RWPE2 (cell line): Measurements from ENCODE around the gene LRP1B.

Experiments used
- ATAC-seq: fragments of 200-7000 bp; cut with Tn5 transposase; 3 replicates; pipeline ENCODE4 v1.9.1; 2021; ENCODE audit warnings: low read depth
- DNase-seq: peaks from one replicate; pipeline ENCODE4 v3.0.0-alpha.2; 2020; ENCODE audit warnings: low spot score
- H3K27ac ChIP-seq: fragments of 450-650 bp; 2 replicates; pipeline ENCODE4 v1.5.1; 2017; ENCODE audit warnings: mild to moderate bottlenecking; ENCODE audit not compliant: poor library complexity, severe bottlenecking
- H3K27me3 ChIP-seq: fragments of 250-450 bp; sonication (Bioruptor Pico); 2 replicates; pipeline ENCODE4 v1.5.1; 2021; ENCODE audit warnings: mild to moderate bottlenecking, moderate library complexity; ENCODE audit not compliant: insufficient read depth, poor library complexity, severe bottlenecking
- H3K36me3 ChIP-seq: fragments of 250-450 bp; sonication (Bioruptor Pico); 2 replicates; pipeline ENCODE4 v1.5.1; 2020; ENCODE audit warnings: low read depth, mild to moderate bottlenecking, moderate library complexity
- H3K4me1 ChIP-seq: fragments of 250-450 bp; sonication (Bioruptor Pico); 2 replicates; pipeline ENCODE4 v1.5.1; 2021; ENCODE audit warnings: mild to moderate bottlenecking, moderate library complexity; ENCODE audit not compliant: insufficient read depth, poor library complexity, severe bottlenecking
- H3K4me3 ChIP-seq: fragments of 250-450 bp; sonication (Bioruptor Pico); 2 replicates; pipeline ENCODE4 v1.5.1; 2021; ENCODE audit warnings: mild to moderate bottlenecking, moderate library complexity; ENCODE audit not compliant: severe bottlenecking
- H3K9me3 ChIP-seq: fragments of 250-450 bp; sonication (Bioruptor Pico); 2 replicates; pipeline ENCODE4 v1.5.1; 2021; ENCODE audit warnings: mild to moderate bottlenecking, moderate library complexity; ENCODE audit not compliant: severe bottlenecking
- TF ChIP-seq, protein P1 (sequence below): fragments of 450-650 bp; IDR thresholded peaks from one replicate; pipeline ENCODE4 v1.5.1; 2017; ENCODE audit warnings: mild to moderate bottlenecking, moderate library complexity; ENCODE audit not compliant: poor library complexity, severe bottlenecking

The LRP1B gene

DNA sequence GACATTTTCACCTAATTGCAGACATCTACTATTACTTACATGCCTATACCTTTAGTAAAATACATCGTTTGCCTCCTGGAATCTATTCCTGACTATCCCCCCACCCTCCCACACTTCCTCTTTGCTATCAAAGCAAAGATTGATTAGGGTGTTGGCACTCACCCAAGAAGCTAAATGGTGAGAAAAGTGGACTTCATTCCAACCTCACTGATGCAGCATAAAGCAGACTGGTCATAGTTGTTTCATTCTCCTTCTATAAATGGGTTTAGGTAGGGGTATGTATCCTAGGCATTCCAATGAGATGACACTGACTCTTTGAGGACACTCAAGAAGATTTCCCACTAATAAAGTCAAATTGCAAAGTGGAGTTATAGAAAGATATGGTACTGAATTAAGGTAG is 97.4 kb downstream of the LRP1B start:
- ATAC-seq (peak; percentile 55; the same call in 1 of the 3 replicates), DNase-seq (no peak)
- H3K9me3 ChIP-seq, result no peaks in the 10 kb centered on the region
- H3K27ac ChIP-seq, result no peak overlapping the region
- no peaks in the 10 kb centered on the region for H3K27me3 ChIP-seq
- H3K4me1 ChIP-seq, result peaks cover 9% of the 10 kb centered on the region
- H3K4me3 ChIP-seq, result no peak overlapping the region
- H3K36me3 ChIP-seq, result no peaks in the 10 kb centered on the region
- TF ChIP-seq, protein P1, sequence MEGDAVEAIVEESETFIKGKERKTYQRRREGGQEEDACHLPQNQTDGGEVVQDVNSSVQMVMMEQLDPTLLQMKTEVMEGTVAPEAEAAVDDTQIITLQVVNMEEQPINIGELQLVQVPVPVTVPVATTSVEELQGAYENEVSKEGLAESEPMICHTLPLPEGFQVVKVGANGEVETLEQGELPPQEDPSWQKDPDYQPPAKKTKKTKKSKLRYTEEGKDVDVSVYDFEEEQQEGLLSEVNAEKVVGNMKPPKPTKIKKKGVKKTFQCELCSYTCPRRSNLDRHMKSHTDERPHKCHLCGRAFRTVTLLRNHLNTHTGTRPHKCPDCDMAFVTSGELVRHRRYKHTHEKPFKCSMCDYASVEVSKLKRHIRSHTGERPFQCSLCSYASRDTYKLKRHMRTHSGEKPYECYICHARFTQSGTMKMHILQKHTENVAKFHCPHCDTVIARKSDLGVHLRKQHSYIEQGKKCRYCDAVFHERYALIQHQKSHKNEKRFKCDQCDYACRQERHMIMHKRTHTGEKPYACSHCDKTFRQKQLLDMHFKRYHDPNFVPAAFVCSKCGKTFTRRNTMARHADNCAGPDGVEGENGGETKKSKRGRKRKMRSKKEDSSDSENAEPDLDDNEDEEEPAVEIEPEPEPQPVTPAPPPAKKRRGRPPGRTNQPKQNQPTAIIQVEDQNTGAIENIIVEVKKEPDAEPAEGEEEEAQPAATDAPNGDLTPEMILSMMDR, result no peak

DNA sequence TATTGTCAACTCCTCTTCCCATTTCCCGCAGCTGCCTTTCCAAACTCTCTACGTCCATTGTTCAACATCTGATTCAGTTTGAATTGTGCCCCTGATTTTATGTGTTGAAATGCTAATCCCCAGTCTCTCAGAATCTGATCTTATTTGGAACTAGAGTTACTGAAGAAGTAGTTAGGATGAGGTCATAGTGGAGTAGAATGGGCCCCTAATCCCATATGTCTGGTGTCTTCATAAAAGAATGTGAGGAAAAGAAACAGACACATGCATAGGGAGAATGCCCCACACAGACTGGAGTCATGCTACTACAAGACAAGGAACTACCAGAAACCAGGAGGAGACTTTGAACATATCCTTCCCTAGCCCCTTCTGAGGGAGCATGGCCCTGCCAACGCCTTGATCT is 99.2 kb downstream of the LRP1B start:
- Histone ChIP-seq H3K4me1 (no peaks in the 10 kb centered on the region), H3K36me3 (no peaks in the 10 kb centered on the region), H3K27ac (no peak overlapping the region), H3K27me3 (no peaks in the 10 kb centered on the region), H3K9me3 (no peaks in the 10 kb centered on the region), H3K4me3 (no peak overlapping the region)
- no peak for ATAC-seq
- no peak for DNase-seq
- TF ChIP-seq, protein P1, result no peak

GRCh38 chr2:142030735-142031134 is 100.1 kb downstream of the LRP1B start:
- DNase-seq, result no peak
- H3K9me3 ChIP-seq, result no peaks in the 10 kb centered on the region
- H3K27me3 ChIP-seq, result no peaks in the 10 kb centered on the region
- no peak overlapping the region for H3K4me3 ChIP-seq
- H3K27ac ChIP-seq, result no peak overlapping the region
- TF ChIP-seq, protein P1, result no peak
- no peak for ATAC-seq
- no peaks in the 10 kb centered on the region for H3K36me3 ChIP-seq
- H3K4me1 ChIP-seq, result no peaks in the 10 kb centered on the region

DNA sequence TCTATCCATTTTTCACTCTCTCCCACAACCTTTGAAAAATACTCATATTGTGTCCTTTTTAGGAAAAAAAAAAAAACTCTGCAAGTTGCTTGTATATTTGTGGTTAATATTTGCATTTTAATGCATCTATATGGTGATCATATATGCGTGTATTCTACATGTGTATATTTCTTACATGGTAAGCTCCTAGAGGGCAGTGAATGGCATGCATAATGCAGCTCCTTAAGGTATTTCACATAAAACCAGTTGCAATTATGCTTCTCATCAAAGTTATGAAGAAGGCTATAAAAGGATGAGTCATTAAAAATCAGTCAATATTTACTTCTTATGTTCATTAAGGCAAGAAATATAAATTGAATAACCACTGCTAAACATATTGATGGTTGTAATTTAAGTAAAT is 100.8 kb downstream of the LRP1B start:
- Histone ChIP-seq H3K4me1 (no peaks in the 10 kb centered on the region), H3K4me3 (no peak overlapping the region), H3K36me3 (no peaks in the 10 kb centered on the region), H3K27me3 (no peaks in the 10 kb centered on the region), H3K9me3 (no peaks in the 10 kb centered on the region), H3K27ac (no peak overlapping the region)
- TF ChIP-seq, protein P1, result no peak
- DNase-seq (no peak), ATAC-seq (no peak)

DNA sequence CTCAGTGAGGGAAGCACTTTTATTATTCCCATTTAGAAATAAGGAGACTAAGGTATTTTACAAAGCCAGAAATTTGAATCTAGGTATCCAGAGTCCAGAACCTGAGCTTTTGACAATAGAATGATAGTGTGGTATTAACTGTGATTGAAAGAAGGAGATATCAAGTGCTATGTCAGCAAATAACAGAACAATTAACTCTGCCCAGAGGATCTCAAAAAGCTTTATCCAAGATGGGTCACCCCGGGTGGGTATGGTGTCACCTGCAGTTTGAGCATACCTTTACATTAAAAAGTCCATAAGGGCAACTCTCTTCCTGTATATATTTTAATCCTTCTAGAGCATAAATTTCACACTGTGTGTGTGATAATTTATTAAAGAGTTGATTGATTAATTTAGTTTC is 105.4 kb downstream of the LRP1B start:
- Histone ChIP-seq H3K9me3 (no peaks in the 10 kb centered on the region), H3K27me3 (no peaks in the 10 kb centered on the region), H3K36me3 (no peaks in the 10 kb centered on the region), H3K4me1 (no peaks in the 10 kb centered on the region), H3K4me3 (no peak overlapping the region), H3K27ac (no peak overlapping the region)
- ATAC-seq (no peak), DNase-seq (no peak)
- TF ChIP-seq, protein P1, result no peak
